ENCODE data around the gene PSEN2.
"Not testable (repeated sequence)": the region's sequence is repeated elsewhere in the genome, so short reads cannot be mapped to it uniquely, and the experiment has no call there.

The PSEN2 gene

DNA sequence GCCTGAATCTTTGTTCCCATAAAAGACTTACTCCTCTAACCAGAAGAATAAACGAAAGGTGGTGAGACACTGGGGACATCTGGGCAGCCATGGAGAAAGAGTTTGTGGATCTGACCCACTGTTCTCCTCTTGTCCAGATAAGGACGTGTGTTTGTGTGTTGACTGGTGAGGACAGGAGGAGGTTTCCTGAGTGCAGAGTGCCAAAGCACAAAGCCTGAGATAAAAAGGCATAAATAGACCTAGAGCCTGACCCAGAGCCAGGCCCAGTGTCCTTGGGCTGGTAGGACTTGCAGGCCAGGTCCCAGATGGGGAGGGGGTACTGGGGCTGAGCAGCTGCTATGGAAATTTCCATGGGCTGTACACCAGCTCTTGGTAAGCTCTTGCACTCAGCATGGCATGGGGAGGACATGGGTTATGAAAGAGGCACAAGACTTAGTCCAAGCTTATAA, 50.1 kb downstream of the PSEN2 start:
- no peak for DNase-seq

GRCh38 chr1:226921504-226921903, 51.1 kb downstream of the PSEN2 start:
- no peak for DNase-seq

DNA sequence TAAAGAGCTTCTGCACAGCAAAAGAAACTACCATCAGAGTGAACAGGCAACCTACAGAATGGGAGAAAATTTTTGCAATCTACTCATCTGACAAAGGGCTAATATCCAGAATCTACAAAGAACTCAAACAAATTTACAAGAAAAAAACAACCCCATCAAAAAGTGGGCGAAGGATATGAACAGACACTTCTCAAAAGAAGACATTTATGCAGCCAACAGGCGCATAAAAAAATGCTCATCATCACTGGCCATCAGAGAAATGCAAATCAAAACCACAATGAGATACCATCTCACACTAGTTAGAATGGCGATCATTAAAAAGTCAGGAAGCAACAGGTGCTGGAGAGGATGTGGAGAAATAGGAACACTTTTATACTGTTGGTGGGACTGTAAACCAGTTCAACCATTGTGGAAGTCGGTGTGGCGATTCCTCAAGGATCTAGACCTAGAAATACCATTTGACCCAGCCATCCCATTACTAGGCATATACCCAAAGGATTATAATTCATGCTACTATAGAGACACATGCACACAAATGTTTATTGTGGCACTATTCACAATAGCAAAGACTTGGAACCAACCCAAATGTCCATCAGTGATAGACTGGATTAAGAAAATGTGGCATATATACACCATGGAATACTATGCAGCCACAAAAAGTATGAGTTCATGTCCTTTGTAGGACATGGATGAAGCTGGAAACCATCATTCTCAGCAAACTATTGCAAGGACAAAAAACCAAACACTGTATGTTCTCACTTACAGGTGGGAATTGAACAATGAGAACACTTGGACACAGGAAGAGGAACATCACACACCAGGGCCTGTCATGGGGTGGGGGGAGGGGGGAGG, 59.1 kb downstream of the PSEN2 start:
- DNase-seq = not testable (repeated sequence)

- no peak for DNase-seq
Measured at GRCh38 chr1:226934483-226935237, 64.2 kb downstream of the PSEN2 start.

DNA sequence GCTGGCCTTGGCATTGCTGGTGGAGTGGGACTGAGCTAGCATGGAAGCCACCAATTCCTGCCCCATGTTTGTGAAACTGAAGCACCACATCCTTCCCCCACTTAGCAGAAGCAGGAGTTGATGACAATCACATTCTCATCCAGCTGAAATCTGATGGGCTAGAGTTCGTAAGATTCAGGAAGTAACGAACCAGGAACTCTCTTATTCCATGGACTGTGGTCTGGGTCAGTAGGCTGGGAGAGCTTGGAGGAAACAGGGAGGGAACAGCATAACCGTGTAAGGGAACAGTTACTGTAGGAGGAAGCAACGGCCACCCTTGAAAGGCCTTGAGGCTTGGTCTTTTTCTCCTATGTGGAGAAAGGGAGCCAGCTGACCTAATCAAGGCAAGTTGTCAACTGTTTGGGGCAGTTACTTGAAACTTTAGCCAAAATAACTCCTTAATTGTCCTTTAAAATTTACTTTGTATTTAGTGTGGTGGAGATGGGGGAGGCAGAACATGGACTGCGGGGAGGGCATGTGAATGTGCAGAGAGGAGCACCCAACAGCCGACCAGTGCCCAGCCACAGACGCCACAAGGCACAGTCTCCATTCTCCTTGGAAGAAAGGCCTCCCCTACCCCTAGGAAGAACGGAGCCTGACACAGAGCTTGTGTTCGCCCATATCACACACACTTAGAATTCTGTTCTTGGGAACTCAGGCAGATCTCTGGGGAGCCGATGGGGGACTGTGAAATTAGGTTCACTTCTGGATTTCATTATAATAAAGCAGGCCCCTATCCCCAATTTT, 67.7 kb downstream of the PSEN2 start:
- DNase-seq = no peak

GRCh38 chr1:226938903-226939437, 68.6 kb downstream of the PSEN2 start:
- no peak for DNase-seq

- peak; percentile 76 for DNase-seq
Measured at GRCh38 chr1:226939438-226940028, 69.1 kb downstream of the PSEN2 start.

- DNase-seq = peak; percentile 98
Measured at GRCh38 chr1:226940029-226940805, 69.8 kb downstream of the PSEN2 start, which contains the start of gene COQ8A. COQ8A (plus strand) TSS chr1:226940294; CDS start chr1:226961386, 21,092 bp downstream.

- DNase-seq = no peak
Measured at GRCh38 chr1:226940806-226941067, 70.3 kb downstream of the PSEN2 start.

DNA sequence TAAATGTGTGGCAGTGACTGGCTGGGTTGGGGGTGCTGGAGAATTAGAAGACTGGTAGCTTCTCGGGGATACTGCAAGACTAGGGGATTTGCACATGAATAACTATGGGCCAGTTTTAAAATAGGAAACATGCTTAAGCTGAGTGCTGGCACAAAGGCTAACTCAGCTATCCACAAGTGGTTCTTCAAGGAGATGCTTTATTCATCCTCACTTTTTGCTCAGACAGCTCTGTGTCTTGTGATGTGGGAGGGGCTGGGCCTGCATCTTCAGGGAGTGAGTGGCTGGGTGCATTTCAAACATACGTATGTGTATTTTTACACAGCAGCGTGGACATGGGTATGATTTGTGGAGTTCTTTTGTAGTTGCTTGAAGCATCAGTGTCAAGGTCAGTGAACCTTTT, 72.0 kb downstream of the PSEN2 start:
- DNase-seq = no peak

DNA sequence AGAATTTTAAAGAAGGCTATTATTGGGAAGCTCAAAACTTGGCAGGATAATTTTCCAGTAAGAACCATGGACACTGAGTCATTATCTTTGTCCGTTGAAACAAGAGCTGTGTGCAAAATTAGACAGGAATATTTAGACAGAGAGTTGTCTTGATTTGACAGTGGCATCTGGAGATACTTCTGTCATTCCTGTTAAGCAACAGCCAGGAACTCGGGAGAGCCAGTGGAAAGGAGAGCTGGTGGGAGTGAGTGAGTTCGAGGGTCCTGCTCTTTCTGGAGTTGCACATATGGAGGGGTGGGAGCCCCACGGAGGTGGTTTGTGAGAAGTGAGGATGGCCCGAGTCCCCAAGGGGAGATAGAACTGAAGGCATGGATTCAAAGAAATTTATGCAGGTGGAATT, 72.7 kb downstream of the PSEN2 start:
- no peak for DNase-seq

- DNase-seq = no peak
Measured at GRCh38 chr1:226943927-226944326, 73.5 kb downstream of the PSEN2 start.

- DNase-seq = no peak
Measured at GRCh38 chr1:226945106-226945857, 74.9 kb downstream of the PSEN2 start.

All from NCI-H2171 (cell line).